ENCODE data around the gene UBA3.

DNA sequence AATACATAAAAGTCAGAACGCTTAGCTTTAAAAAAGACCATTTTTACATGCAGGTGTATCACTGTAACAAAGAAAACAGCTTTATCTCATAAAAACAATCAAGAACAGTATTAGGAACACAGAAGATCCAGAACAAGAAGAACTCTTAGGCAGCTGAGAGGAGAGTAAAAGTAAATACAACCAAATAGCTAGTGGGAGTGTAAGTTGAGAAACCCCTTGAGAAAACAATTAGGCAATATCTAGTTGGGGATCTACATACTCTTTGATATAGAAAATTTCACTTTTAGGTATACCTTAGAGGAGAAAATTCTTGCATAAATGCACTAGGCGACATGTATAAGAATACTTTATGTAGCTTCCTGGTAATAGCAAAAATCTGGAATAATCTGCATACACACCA lies 35.6 kb downstream of the UBA3 start:
- TF ChIP-seq CTCF (IDR thresholded peaks at IDR 0.05) (no peak), POLR2A (IDR thresholded peaks at IDR 0.05) (no peak)
